Iris pigment epithelial cell (primary cell): ENCODE data around the gene STAT2.
"Not testable (repeated sequence)": the region's sequence is repeated elsewhere in the genome, so short reads cannot be mapped to it uniquely, and the experiment has no call there.

Source experiments
- DNase-seq: peaks from one replicate; pipeline ENCODE4 v3.0.0-alpha.2; 2011; ENCODE audit warnings: low read depth

STAT2 gene

DNA sequence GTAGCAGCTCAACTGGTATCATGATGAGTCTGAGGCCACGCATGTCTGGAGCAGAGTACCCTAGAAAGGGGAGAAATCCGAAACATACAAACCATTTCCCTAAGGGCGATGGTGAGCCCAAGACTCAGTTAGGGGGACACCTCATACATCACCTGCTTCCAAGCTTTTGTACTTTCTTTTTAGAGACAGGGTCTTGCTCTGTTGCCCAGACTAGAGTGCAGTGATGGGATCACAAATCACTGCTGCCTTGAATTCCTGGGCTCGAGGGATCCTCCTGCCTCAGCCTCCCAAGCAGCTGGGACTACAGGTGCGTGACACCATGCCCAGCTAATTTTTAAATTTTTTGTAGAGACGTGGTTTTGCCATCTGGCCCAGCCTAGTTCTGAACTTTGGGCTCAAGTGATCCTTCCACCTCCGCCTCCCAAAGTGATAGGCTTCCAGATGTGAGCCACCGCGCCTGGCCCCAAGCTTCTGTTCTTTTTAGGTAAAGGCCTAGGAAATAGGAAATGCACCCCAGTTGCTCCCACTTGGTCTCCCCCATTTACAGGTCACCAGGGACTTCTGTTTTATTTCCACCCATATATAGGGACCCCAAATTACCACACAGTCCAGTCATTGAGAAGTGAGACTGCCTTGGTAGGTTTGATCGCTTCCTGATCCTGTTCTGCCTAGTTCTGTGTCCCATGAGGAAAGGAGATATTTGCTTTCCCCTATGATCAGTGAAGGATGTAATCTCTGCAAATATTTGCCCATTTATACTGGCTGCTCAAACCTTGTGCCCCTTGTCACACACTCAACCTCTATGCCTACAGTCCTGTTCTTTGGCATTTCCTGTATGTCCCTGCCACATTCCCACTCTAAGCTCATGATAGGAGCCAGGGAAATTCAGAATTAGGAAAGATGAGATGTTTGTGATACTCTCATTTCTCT, 2.5 kb upstream of the STAT2 start, which contains the start of gene APOF:
APOF (minus strand) TSS at position 728 of the 930 bp plus-strand sequence; CDS start at position 616, 112 bp downstream.
- DNase-seq = no peak

DNA sequence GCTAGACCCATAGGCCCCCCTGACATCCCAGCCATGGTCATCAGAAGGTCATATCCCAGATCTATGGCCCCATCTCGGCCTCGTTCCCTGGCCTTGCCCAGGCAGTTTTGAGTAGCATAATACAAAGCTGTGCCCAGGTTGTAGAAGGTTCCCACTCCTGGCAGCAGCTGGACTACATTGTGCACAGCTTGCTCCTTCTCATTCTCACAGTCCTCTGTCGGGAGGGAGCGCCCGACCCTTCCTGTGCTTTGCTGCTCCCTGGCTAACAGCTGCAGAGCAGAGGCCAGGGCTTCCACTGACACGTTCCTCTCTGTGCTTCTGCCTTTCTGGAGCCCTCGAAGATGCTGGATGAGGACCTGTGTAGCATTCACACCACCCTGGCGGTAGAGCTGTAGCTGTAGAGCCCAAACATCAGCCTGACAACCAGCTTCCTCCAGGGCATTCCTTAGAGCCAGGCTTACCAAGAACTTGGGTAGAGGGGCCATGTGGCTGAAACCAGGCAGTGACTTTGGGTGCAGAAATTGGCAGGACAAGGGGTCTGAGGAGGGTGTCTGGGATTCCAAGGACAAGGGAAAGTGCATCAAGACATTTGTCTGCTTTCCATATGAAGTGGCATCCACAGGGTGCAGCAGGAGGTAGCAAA, 1.7 kb upstream of the STAT2 start:
- no peak for DNase-seq

DNA sequence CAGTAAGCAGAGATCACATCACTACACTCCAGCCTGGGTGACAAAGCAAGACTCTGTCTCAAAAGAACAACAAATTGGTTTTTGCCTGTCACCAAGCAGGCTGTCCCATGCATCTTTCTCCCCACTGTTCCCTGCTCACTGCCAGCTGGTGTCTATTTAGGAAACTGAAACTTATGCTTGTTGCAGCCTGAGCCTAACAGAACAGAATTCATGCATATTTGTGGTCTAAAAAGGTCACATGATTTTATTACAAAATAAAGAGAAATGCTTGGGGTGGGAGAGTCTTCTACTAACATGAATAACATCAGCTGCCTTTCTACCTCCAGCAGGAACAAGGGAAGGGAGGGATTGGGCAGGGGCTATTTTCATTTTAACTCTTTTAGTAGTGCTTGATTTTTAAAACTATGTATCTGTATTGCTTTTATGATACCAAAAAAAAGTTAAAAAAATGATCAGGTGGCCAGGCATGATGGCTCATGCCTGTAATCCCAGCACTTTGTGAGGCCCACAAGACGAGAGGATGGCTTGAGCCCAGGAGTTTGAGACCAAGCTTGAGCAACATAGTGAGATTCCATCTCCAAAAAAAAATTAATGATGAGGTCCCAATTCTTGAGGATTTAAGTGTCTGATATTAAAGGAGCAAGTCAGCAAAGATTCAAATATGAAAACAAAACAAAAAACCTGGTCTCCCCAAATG, 923 bp downstream of the STAT2 start:
- peak; percentile 88 for DNase-seq

DNA sequence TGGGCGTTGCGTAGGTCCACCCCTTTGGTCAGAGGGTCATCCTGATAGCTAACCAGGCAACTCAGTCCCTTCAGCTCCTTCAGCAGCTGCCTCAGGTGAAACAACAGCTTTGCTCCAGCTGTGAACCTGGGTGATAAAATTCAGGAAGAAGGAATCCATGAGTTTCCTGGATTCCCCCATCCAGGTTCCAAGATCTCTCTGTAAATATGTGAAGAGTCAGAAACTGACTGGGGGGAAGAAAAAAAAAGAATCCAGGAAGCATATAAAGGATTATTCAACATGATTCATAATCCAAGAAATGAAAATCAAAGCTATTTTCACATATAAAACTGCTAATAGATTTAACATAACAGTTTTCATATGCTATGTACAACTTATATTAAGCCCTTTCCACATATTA, 8.6 kb downstream of the STAT2 start:
- DNase-seq = no peak

DNA sequence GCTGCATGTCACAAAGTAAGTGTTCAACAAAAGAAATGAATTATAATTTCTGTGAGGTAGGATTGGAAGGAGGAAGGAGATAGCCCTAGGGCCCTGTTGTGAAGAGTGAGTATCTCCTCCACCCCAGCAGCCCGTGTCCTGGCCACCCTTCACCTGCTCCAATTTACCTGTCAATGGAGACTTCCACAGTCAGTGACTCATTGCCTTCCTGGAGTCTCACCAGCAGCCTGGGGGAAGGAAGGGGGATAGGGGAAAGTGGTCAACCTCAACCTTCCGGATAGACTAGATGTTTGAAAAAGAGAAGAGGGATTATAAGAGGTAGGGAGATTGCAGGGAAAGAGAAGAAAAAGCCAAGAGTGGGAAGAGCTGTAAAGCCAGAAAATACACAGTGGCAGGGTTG, 9.2 kb downstream of the STAT2 start:
- no peak for DNase-seq

DNA sequence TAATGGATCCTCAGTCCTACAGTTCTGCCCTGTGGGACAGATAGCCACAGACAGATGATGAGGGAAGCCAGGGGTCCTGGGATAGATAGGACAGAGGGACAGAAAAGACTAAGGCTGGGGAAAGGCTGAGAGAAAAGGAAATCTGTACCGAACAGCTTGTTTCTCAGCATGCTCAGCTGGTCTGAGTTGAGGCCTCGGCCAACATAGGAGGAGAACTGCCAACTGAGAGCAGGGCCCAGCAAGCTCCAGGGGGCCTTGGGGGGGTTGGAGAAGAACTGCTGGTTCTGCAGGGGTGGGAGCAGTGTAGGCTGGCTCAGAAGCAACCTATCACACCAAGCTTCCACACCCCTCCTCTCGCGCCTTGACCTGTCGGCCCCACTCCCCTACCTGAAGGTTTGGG, 11.1 kb downstream of the STAT2 start:
- no peak for DNase-seq

DNA sequence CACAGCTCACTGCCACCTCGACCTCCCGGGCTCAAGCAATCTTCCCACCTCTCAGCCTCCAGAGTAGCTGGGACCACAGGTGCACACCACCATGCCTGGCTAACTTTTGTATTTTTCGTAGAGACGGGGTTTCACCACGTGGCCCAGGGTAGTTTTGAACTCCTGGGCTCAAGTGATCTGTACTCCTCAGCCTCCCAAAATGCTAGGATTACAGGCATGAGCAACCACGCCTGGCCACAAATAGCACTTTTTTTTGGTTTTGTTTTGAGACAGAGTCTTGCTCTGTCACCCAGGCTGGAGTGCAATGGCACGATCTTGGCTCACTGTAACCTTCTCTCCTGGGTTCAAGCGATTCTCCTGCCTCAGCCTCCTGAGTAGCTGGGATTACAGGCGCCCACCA, 12.7 kb downstream of the STAT2 start:
- not testable (repeated sequence) for DNase-seq

DNA sequence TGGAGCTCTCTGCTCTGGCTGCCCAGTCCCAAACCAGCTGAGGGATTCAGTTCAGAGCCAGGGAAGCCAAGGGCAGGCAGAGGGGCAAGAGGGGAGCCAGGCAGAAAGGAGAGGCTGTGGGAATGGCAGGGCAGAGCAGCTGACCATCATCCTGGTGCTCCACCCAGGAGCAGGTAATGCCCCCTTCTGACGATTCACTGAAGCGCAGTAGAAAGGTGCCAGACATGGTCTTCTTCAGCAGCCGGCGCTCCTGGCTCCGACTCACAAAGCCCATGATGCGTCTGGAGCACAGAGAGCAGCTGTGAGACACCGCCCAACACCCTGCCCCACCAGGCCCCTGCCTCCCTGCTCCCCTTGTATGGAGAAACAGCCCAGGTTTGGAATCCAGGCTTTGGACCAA, 13.2 kb downstream of the STAT2 start:
- DNase-seq = peak; percentile 12

DNA sequence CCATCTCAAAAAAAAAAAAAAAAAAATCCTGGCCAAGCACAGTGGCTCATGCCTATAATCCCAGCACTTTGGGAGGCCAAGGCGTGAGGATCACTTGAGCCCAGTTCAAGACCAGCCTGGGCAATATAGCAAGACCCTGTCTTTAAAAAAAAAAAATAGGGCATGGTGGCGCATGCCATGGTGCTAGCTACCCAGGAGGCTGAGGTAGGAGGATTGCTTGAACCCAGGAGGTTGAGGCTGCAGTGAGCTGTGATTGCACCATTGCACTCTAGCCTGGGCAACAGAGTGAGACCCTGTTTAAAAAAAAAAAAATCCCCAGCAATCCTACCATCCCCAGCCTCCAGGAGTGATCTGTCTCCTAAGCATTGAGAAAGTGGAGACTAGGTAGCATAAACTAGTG, 17.6 kb downstream of the STAT2 start:
- not testable (repeated sequence) for DNase-seq

DNA sequence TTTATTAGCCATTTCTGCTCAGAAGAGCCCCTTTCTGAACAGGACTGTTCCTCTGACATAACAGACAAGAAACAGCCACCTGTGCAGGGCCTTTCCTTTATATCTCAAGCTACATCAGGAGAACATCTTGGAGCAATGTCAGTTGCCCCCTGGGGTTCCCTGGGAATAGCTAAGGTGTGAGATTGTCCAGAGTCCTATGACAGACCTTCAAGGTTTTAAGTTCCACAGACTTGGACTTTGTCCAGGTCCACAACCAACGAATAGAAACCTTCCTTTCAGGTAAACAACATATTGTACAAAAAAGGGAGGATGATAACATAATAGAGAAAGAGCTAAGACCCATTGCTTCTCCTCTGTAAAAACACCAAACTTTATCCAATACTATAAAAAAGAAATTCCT, 18.3 kb downstream of the STAT2 start:
- no peak for DNase-seq

DNA sequence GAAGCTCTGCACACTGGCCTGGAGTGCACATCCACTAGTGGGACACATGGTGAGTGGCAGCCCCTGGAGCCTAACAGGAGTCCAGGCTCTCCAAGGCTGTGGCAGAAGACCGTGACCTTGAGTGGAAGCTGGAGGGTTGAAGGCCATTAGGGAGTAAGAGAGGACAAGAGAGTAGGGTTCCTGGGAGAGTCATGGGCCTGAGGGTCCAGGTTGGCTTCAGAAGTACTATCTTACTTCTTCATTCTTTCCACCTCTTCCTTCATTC, 20.8 kb downstream of the STAT2 start:
- DNase-seq = no peak

DNA sequence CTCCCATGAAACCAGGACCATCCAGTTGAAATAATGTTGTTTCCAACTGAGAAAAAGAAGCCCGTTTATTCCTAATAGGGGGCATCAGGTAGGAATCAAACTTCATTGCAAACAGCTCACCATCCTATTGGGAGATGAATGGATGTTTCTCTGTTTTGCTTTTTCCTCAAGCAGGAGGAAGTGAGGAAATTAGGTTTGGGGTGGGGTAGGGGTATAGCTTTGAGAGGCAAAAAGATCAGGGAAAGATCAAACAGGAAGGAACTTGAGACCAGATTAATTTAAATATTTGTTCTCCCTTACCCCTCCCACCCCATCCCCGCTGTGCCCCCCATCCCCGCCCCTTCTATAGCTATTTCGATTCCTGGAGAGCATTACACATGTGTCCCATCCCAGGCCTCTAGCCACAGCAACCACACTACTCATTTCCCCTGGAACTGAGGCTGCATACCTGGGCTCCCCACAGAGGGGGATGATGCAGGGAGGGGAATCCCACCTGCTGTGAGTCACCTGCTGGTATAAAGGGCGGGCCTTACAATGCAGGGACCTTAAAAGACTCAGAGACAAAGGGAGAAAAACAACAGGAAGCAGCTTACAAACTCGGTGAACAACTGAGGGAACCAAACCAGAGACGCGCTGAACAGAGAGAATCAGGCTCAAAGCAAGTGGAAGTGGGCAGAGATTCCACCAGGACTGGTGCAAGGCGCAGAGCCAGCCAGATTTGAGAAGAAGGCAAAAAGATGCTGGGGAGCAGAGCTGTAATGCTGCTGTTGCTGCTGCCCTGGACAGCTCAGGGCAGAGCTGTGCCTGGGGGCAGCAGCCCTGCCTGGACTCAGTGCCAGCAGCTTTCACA, 21.4 kb downstream of the STAT2 start, which contains the start of gene IL23A:
IL23A (plus strand) TSS at position 577 of the 850 bp plus-strand sequence; CDS start at position 738, 161 bp downstream.
- peak; percentile 61 for DNase-seq

DNA sequence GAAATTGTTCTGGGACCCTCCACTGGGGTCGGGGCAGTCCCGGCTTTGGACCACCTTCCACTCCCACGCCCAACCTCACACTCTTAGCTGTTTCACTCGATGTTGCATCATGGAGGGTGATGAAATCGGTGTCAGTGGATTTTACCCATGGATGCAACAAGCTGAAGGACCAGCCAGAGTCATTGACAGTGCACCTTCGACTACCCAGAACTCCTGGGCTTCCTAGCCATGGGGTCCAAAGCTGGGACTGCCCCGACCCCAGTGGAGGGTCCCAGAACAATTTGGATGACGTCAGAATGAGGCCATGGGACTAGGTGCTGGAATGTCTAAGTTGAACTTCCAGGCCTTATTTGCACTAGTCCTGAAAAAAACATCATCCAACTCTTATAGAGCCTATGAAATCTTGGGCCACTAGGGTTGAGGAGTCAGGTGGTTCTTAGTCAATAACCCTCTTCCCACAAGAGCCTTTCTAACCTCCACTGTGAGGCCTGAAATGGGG, 22.1 kb downstream of the STAT2 start:
- DNase-seq = peak; percentile 18

DNA sequence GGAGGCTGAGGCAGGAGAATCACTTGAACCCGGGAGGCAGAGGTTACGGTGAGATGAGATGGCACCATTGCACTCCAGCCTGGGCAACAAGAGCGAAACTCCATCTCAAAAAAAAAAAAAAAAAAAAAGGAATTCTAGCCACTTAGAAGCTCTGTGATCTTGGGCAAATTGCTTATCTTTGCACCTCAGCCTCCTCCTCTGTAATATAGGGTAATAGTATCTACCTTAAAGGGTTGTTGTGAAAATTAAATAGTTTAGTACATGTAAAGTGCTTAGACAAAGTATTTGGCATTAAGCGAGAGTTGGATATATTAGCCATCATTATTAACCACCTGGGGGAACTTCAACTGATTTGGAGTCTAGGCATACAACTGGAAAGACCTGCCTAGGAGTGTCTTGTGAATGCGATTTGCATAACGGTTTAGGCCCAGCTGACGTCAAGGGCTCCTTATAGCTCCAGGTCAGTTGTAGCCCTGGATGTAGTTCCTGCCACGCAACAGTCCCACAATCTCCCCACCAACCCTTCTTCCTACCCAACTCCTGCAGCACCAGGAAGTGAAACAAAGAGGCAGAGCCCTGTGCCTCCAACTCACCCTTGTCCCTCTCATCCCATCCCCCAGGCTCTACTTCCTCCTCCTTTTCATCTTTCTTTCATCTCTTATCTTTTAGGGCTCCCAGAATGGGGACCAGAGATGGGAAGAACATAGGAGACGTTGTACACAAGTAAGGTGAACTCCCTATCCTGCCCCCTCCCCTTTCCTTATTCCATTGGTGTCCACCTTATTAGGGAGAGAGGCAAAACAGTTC, 23.3 kb downstream of the STAT2 start:
- no peak for DNase-seq

DNA sequence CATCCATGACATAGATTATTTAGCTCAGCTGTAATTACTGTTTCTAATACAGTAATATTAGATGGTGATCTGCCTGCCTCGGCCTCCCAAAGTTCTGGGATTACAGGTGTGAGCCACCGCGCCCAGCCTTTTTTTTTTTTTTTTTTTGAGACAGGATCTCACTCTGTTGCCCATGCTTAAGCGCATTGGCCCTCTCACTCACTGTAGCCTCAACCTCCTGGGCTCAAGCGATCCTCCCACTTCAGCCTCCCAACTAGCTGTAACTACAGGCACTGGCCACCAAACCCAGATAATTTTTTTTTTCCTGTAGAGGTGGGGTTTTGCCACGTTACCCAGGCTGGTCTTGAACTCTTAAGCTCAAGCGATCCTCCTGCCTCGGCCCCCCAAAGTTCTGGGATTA, 24.4 kb downstream of the STAT2 start:
- DNase-seq = not testable (repeated sequence)

DNA sequence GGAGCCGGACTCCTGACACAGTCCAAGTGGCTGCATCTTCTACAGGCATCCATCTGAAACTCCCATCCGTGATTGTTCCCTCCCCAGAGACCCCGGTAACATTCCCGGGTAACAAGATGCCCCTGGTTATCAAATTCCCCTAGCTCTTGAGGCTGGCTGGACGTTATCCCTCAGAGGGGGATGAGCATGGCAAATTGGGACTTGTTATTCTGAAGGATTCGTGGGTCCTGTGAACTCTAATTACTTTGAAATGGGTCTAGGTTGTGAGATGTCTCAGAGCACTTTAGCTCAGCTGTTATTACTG, 25.5 kb downstream of the STAT2 start:
- no peak for DNase-seq

DNA sequence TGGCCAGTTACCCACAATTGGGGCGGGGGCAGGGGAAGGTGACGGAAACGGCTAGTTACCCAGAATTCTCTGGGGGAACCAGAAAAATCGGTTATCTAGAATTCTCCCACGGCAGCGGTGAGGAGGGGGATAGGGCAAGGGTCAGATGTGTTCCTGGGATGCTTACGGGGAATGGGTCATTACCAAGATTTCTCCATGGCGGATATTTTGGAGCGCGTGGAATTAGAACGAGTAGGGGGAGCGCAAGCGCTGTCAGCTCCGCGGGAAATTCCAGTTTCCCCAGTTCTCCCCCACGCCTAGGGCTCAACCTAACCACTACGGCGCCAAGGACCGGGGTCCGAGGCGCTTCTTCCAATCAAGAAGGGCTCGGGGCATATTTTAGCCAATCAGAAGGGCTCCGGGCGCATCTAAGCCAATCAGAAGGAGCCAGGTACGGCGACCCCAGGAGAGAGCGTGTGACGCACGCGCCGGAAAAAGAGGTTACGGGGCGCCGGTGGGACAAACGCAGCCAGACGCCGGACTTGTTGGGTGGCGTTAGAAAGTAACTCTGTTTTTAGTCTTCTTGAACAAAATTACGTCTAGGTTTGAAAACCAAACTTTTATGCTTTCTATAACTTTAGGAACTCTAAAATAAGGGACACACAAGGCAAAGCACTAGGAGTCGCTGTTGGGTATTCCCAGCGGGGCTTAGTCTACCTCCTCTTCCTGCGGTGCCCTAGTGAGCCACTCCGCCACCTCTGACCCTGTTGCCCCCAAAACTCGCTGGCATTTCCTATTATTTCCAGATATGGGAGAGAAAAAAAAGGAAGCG, 26.0 kb downstream of the STAT2 start, which contains the start of gene PAN2:
PAN2 (minus strand) TSS at position 322 of the 811 bp plus-strand sequence. CDS start 906 bp downstream, outside the sequence.
- DNase-seq = peak; percentile 99

DNA sequence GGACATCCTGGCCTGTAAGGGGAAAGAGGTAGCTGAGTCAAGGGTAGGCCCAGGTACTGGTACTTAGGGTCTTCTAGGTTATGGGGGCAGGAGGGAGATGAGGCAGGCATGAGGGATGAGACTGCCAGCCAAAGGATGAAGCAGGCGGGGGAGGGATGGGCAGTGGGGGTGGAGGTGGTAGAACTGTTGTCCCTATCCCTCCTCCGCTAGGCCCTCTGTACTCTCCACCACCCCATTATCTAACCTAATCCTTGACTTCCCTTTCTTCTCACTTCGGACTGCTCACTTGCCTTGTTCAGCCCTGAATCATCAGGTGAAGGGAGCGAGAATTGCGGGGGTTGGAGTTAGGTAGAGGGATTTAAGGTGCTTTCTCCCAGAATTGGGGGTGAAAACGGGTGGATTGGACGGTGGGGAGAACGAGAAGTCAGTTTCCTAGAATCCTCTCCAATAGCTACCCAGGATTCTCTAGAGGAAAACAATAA, 26.7 kb downstream of the STAT2 start:
- DNase-seq = no peak

DNA sequence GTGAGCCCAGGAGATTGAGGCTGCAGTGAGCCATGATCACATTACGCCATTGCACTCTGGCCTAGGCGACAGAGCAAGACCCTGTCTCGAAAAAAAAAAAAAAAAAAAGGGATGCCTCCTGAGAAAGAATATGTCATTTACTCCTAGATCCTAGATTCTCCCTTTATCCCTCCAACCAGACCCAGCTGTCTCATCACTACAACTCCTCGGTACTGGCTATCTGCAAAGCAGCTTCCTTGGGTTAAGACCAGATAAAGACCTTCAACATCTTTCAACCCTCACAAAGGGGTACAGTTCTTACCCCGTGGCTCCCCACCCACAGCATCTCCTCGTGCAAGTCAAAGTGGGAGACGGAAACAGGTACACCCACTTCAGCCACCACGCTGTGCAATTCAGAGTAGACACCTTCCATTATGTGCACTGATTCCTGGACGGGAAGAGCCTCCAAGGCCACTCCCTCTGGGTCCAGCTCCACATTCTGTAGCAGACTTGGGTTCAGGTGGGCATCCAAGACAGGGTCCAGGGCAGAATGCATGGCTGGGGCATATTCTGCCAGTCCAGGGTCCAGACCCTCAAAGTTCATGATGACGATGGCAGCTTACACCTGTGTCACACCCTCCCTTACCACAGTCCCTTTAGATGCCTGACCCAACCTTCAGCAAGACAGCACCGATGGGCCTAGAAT, 27.3 kb downstream of the STAT2 start:
- DNase-seq = no peak
